Vagina (tissue), 2 donors: ENCODE results near the gene ZNF718. TPM values are rescaled to one million over a fixed set of nuclear protein-coding genes. Genes with fewer than 3 reads are reported as not detected.
"Not testable (repeated sequence)": the region's sequence is repeated elsewhere in the genome, so short reads cannot be mapped to it uniquely, and the experiment has no call there.

Source experiments
- DNase-seq, 2 donors: peaks; one replicate each; pipeline ENCODE4 v3.0.0-alpha.2; 2017; ENCODE audit errors: extremely low spot score in 2 of 2
- H3K27ac ChIP-seq: fragments of 200-600 bp; sonication (generic); one replicate; pipeline ENCODE4 v1.5.1; 2019
- H3K27me3 ChIP-seq: fragments of 200-600 bp; sonication (generic); one replicate; pipeline ENCODE4 v1.5.1; 2019
- H3K36me3 ChIP-seq, 2 donors: fragments of 200-600 bp; sonication (generic); one replicate each; pipeline ENCODE4 v1.5.1; 2017 to 2019
- H3K4me1 ChIP-seq: fragments of 200-600 bp; sonication (generic); one replicate; pipeline ENCODE4 v1.5.1; 2019
- H3K4me3 ChIP-seq, 2 donors: fragments of 200-600 bp; sonication (generic); 1 replicate in 1 of 2; 2 replicates in 1 of 2; pipeline ENCODE4 v1.5.1; 2016 to 2019
- H3K9me3 ChIP-seq: fragments of 200-600 bp; sonication (generic); one replicate; pipeline ENCODE4 v1.5.1; 2019
- POLR2A ChIP-seq, 2 donors: fragments of 450-650 bp; IDR thresholded peaks; one replicate each; pipeline ENCODE4 v1.6.1; 2017; ENCODE audit warnings: antibody characterized with exemption in 2 of 2, mild to moderate bottlenecking in 2 of 2, moderate library complexity in 2 of 2
- POLR2AphosphoS5 ChIP-seq, 2 donors: sonication (generic); formaldehyde crosslinking; IDR thresholded peaks; one replicate each; pipeline ENCODE4 v1.9.0; 2017; ENCODE audit warnings: antibody characterized with exemption in 2 of 2, mild to moderate bottlenecking in 2 of 2, low read depth in 1 of 2; ENCODE audit not compliant: insufficient read depth in 1 of 2
- intact Hi-C: fragments of 100-400 bp; cut with DNase I; formaldehyde crosslinking; loops from one replicate; pipeline ENCODE4 v1.15.1; 2023
- total RNA-seq: library from RNA; depleted of rRNA; stranded (reverse); fragments of >200 nt; gene quantifications from one replicate; pipeline ENCODE4 v1.2.3, GENCODE V29; 2016
- TF ChIP-seq, protein P1 (sequence below), 3 experiments: fragments of 450-650 bp in 2 of 3; fragments of 200-600 bp in 1 of 3; sonication (generic) in 1 of 3; IDR thresholded peaks; one replicate each; pipeline ENCODE4 v1.5.1; 2017 to 2019; ENCODE audit warnings: antibody characterized with exemption in 3 of 3, mild to moderate bottlenecking in 2 of 3, moderate library complexity in 2 of 3

ZNF718 gene
- total RNA-seq, 1 donor from 2014 or later = 5.9 TPM

DNA sequence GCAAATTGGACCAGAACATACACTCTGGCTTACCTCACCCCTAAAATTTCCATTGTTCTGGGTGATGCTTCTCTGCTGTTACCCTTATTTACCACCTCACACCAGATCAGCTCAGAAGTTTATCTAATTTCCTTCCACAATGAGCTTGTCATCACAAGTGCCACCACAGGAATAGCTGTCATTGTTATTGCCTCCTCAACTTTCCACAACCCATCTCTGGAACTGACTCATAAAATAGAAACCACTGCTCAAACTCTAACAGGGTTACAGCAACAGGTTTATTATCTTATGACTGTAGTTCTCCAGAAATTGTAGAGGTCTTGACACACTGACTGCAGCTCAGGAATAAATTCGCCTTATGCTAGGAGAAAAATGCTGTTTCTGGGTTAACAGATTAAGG is 52.7 kb downstream of the ZNF718 start:
- Histone ChIP-seq H3K4me3 (no peak overlapping the region), H3K27me3 (no peaks in the 10 kb centered on the region), H3K9me3 (peaks cover 57% of the 10 kb centered on the region), H3K27ac (no peak overlapping the region), H3K36me3 (peaks cover 0 to 13% of the 10 kb centered on the region in 2 donors), H3K4me1 (no peaks in the 10 kb centered on the region)
- no peak for DNase-seq
- intact Hi-C loops = no loop called here
- no peak for TF ChIP-seq POLR2AphosphoS5 (IDR thresholded peaks at IDR 0.05; ENCODE audit: insufficient read depth in 1 of 2, low read depth in 1 of 2)

DNA sequence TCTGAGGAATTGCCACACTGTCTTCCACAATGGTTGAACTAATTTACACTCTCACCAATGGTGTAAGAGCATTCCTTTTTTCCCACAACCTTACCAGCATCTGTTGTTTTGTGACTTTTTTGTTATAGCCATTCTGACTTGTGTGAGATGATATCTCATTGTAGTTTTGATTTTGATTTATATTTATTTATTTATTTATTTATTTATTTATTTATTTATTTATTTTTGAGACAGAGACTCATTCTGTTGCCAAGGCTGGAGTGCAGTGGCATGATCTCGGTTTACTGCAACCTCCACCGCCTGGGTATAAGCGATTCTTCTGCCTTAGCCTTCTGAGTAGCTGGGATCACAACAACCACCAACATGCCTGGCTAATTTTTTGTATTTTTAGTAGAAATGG is 57.9 kb downstream of the ZNF718 start:
- intact Hi-C loops, H3K36me3 ChIP-seq, H3K27ac ChIP-seq, H3K4me1 ChIP-seq, H3K27me3 ChIP-seq, DNase-seq, H3K4me3 ChIP-seq: not testable (repeated sequence)
- H3K9me3 ChIP-seq = peaks cover 41% of the 10 kb centered on the region

DNA sequence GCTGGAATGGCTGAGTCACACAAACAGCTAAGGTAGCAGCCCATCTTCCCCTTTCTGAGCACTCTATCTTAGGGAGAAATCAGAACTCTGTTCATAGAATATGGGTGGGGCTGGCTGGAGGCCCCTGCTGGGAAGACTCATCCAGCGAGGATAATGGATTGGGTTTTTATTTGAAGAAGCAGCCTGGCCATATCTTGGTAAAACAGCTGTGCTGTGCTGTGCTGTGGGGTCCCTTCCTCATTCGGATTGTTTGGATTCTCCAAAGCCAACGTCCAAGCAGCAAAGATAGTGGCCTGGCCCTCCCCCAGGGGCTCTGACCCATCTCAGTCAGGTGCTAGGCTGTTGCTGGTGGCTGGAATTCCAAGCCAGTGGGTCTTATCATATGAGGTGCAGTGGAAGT is 63.8 kb downstream of the ZNF718 start:
- Histone ChIP-seq H3K36me3 (no peaks in the 10 kb centered on the region), H3K27ac (no peak overlapping the region), H3K4me3 (no peak overlapping the region), H3K4me1 (no peaks in the 10 kb centered on the region), H3K9me3 (peaks cover 33% of the 10 kb centered on the region), H3K27me3 (no peaks in the 10 kb centered on the region)
- intact Hi-C loops = no loop called here
- DNase-seq = no peak
- TF ChIP-seq POLR2AphosphoS5 (IDR thresholded peaks at IDR 0.05; ENCODE audit: insufficient read depth in 1 of 2, low read depth in 1 of 2) (no peak), POLR2A (IDR thresholded peaks at IDR 0.05) (no peak)
- TF ChIP-seq, protein P1, sequence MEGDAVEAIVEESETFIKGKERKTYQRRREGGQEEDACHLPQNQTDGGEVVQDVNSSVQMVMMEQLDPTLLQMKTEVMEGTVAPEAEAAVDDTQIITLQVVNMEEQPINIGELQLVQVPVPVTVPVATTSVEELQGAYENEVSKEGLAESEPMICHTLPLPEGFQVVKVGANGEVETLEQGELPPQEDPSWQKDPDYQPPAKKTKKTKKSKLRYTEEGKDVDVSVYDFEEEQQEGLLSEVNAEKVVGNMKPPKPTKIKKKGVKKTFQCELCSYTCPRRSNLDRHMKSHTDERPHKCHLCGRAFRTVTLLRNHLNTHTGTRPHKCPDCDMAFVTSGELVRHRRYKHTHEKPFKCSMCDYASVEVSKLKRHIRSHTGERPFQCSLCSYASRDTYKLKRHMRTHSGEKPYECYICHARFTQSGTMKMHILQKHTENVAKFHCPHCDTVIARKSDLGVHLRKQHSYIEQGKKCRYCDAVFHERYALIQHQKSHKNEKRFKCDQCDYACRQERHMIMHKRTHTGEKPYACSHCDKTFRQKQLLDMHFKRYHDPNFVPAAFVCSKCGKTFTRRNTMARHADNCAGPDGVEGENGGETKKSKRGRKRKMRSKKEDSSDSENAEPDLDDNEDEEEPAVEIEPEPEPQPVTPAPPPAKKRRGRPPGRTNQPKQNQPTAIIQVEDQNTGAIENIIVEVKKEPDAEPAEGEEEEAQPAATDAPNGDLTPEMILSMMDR (IDR thresholded peaks at IDR 0.05) = no peak

DNA sequence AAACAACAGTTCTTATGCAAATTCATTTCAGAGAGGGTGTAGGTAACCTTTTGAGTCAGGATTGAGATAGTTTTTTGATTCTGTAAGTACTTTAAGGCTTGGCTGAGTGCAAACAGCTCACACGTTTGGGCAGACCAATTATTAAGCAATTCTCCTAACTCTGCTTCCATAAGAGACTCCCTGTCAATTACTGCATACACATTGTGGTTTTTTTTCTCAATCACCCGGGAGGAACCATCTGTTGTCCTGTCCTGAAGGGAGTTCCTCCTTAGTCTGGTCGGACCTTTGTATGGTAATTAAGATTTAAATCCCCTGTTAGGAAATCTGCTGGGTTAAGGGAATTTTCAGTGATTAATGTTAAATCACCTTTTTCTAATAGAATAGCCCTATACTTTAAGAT is 70.9 kb downstream of the ZNF718 start:
- H3K4me3 ChIP-seq, DNase-seq, H3K9me3 ChIP-seq, intact Hi-C loops, H3K4me1 ChIP-seq, H3K27ac ChIP-seq, H3K27me3 ChIP-seq, H3K36me3 ChIP-seq: not testable (repeated sequence)

DNA sequence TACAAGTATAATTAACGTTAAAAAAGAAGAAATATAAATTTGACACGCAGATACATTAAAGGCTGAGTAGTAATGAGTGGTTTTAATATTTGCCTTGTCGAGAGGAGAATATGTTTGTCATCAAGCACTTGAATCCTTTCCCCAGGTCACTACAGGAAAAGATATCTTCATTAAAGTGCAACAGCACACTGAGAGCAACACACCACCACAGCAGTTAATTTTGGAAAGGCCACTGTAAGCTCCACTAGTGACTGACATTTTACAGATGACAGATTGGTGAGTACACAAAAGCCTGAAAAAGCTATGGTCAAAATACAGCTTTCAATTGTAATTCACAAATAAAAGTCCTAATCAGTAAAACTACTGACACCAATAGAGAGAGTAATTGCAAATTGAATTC is 76.6 kb downstream of the ZNF718 start:
- DNase-seq = no peak
- Histone ChIP-seq H3K4me1 (no peaks in the 10 kb centered on the region), H3K27me3 (no peaks in the 10 kb centered on the region), H3K9me3 (peaks cover 16% of the 10 kb centered on the region), H3K4me3 (no peak overlapping the region), H3K36me3 (peaks cover 0 to 23% of the 10 kb centered on the region in 2 donors), H3K27ac (no peak overlapping the region)
- intact Hi-C loops = no loop called here
- TF ChIP-seq POLR2A (IDR thresholded peaks at IDR 0.05) = no peak
- TF ChIP-seq, protein P1 (IDR thresholded peaks at IDR 0.05) = no peak
- no peak for TF ChIP-seq POLR2AphosphoS5 (IDR thresholded peaks at IDR 0.05; ENCODE audit: insufficient read depth in 1 of 2, low read depth in 1 of 2)

DNA sequence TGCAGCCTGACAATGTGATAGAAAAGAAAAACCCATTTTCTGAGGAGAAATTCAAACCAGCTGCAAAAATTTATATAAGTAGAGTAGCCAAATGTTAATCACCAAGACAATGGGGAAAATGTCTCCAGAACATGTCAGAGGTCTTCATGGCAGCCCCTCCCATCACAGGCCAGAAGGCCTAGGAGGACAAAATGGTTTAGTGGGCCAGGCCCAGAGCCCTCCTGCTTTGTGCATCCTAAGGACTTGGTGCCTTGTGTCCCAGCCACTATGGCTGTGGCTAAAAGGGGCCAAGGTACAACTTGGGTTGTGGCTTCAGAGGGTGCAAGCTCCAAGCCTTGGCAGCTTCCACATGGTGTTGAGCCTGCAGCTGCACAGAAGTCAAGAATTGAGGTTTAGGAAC is 78.5 kb downstream of the ZNF718 start:
- intact Hi-C loops, H3K27me3 ChIP-seq, DNase-seq, H3K4me1 ChIP-seq, H3K27ac ChIP-seq, H3K4me3 ChIP-seq: not testable (repeated sequence)
- Histone ChIP-seq H3K9me3 (peaks cover 17% of the 10 kb centered on the region), H3K36me3 (peaks cover 0 to 23% of the 10 kb centered on the region in 2 donors)

DNA sequence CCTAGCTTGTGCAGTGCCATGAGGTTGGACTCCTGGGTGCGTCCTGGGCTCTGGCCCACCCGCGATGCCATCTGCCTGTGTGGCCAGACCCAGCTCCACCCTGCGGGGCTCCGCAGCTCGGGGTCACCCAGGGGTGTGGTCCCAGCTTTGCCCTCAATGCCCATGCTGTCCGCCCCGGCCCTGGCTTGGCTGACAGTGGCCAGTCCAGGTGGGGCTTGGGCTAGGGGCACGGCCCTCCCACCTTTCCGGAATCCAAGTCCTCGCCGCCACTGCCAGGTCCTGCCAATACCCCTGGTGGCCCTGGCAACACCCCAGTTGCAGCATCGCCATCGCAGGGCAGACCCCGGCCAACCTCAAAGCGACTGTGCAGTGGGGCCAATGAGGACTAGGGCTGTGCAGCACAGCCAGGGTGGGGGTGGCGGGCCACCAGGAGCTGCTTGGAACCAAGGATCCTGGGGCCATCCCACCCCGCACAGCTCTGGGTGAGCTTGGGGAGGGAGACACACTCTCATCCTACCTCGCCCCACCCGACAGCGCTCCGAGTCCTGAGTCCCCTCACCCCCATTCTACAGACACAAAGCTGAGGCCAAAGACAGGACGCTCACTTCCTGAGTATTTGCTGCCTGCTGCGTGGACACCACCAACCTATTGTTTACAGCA is 80.9 kb downstream of the ZNF718 start:
- no peak for DNase-seq
- H3K27ac ChIP-seq = no peak overlapping the region
- no peaks in the 10 kb centered on the region for H3K27me3 ChIP-seq
- intact Hi-C loops = no loop called here
- TF ChIP-seq POLR2AphosphoS5 (IDR thresholded peaks at IDR 0.05; ENCODE audit: insufficient read depth in 1 of 2, low read depth in 1 of 2) (no peak), POLR2A (IDR thresholded peaks at IDR 0.05) (no peak)
- TF ChIP-seq, protein P1 (IDR thresholded peaks at IDR 0.05) = no peak
- H3K4me1 ChIP-seq = no peaks in the 10 kb centered on the region
- no peak overlapping the region for H3K4me3 ChIP-seq
- peaks cover 0 to 23% of the 10 kb centered on the region in 2 donors for H3K36me3 ChIP-seq
- peaks cover 17% of the 10 kb centered on the region for H3K9me3 ChIP-seq
